Trophoblast cell (in vitro differentiated cells and primary cell): Measurements from ENCODE around the gene STAB2.

ENCODE experiments used
- DNase-seq, 2 donors: peaks; one replicate each; pipeline ENCODE4 v3.0.0-alpha.2; 2016
- H2AFZ ChIP-seq: 2 replicates; pipeline ENCODE4 v1.6.1; 2013; ENCODE audit warnings: low read length, moderate library complexity, mild to moderate bottlenecking; ENCODE audit not compliant: insufficient read depth, poor library complexity
- H2AK5ac ChIP-seq: 2 replicates; pipeline ENCODE4 v1.6.1; 2013; ENCODE audit warnings: mild to moderate bottlenecking, low read length
- H2BK120ac ChIP-seq: 2 replicates; pipeline ENCODE4 v1.6.1; 2013; ENCODE audit warnings: low read length, mild to moderate bottlenecking, moderate library complexity; ENCODE audit not compliant: insufficient read depth, poor library complexity
- H2BK12ac ChIP-seq: 2 replicates; pipeline ENCODE4 v1.6.1; 2013; ENCODE audit warnings: mild to moderate bottlenecking, low read length, moderate library complexity
- H2BK5ac ChIP-seq: 2 replicates; pipeline ENCODE4 v1.6.1; 2013; ENCODE audit warnings: low read length, low read depth, moderate library complexity, mild to moderate bottlenecking; ENCODE audit not compliant: poor library complexity
- H3K14ac ChIP-seq: 2 replicates; pipeline ENCODE4 v1.6.1; 2013; ENCODE audit warnings: mild to moderate bottlenecking, low read length
- H3K18ac ChIP-seq: 2 replicates; pipeline ENCODE4 v1.6.1; 2013; ENCODE audit warnings: mild to moderate bottlenecking, low read length
- H3K23ac ChIP-seq: 2 replicates; pipeline ENCODE4 v1.6.1; 2013; ENCODE audit warnings: low read length
- H3K27ac ChIP-seq: 2 replicates; pipeline ENCODE4 v1.5.1; 2013; ENCODE audit warnings: low read depth, mild to moderate bottlenecking, inconsistent platforms, low read length, moderate library complexity
- H3K27me3 ChIP-seq: 2 replicates; pipeline ENCODE4 v1.6.1; 2013; ENCODE audit warnings: inconsistent platforms, mild to moderate bottlenecking, low read length, moderate library complexity; ENCODE audit not compliant: insufficient read depth
- H3K36me3 ChIP-seq, 2 experiments: 1 replicate in 1 of 2; 2 replicates in 1 of 2; pipeline ENCODE4 v1.6.1; 2013; ENCODE audit warnings: low read length in 2 of 2, mild to moderate bottlenecking in 2 of 2, moderate library complexity in 1 of 2; ENCODE audit not compliant: insufficient read depth in 2 of 2, control insufficient read depth in 1 of 2
- H3K4ac ChIP-seq: 2 replicates; pipeline ENCODE4 v1.6.1; 2013; ENCODE audit warnings: low read depth, mild to moderate bottlenecking, low read length, moderate library complexity
- H3K4me1 ChIP-seq, 2 experiments: 1 replicate in 1 of 2; 2 replicates in 1 of 2; pipeline ENCODE4 v1.6.1; 2013; ENCODE audit warnings: low read length in 2 of 2, mild to moderate bottlenecking in 2 of 2, moderate library complexity in 1 of 2; ENCODE audit not compliant: insufficient read depth in 2 of 2, control insufficient read depth in 1 of 2
- H3K4me2 ChIP-seq: 2 replicates; pipeline ENCODE4 v1.6.1; 2013; ENCODE audit warnings: inconsistent platforms, mild to moderate bottlenecking, low read length, moderate library complexity
- H3K4me3 ChIP-seq: 2 replicates; pipeline ENCODE4 v1.5.1; 2013; ENCODE audit warnings: mild to moderate bottlenecking, low read depth, low read length, inconsistent platforms
- H3K79me1 ChIP-seq: one replicate; pipeline ENCODE4 v1.6.1; 2013; ENCODE audit warnings: low read length
- H3K79me2 ChIP-seq: 2 replicates; pipeline ENCODE4 v1.6.1; 2013; ENCODE audit warnings: low read length, mild to moderate bottlenecking; ENCODE audit not compliant: control insufficient read depth, insufficient read depth, poor library complexity
- H3K9ac ChIP-seq: 2 replicates; pipeline ENCODE4 v1.6.1; 2013; ENCODE audit warnings: mild to moderate bottlenecking, low read length
- H3K9me3 ChIP-seq: 2 replicates; pipeline ENCODE4 v1.6.1; 2013; ENCODE audit warnings: low read depth, mild to moderate bottlenecking, control low read depth, inconsistent platforms, low read length; ENCODE audit not compliant: insufficient read depth
- H4K12ac ChIP-seq: 2 replicates; pipeline ENCODE4 v1.6.1; 2013; ENCODE audit warnings: low read depth, mild to moderate bottlenecking, low read length, moderate library complexity
- H4K8ac ChIP-seq: 2 replicates; pipeline ENCODE4 v1.6.1; 2013; ENCODE audit warnings: low read depth, mild to moderate bottlenecking, low read length, moderate library complexity
- H4K91ac ChIP-seq: one replicate; pipeline ENCODE4 v1.6.1; 2013; ENCODE audit warnings: low read depth, mild to moderate bottlenecking, low read length, moderate library complexity
- WGBS: extraction: QIAGEN DNeasy Blood & Tissue Kit; methylation state at CpG from one replicate; pipeline ENCODE4 v1.1.7; 2013; ENCODE audit warnings: missing lambda C conversion rate; ENCODE audit not compliant: insufficient read length, insufficient coverage; ENCODE audit errors: extremely low coverage; 5-methylcytosine and 5-hydroxymethylcytosine counted together

STAB2 gene

DNA sequence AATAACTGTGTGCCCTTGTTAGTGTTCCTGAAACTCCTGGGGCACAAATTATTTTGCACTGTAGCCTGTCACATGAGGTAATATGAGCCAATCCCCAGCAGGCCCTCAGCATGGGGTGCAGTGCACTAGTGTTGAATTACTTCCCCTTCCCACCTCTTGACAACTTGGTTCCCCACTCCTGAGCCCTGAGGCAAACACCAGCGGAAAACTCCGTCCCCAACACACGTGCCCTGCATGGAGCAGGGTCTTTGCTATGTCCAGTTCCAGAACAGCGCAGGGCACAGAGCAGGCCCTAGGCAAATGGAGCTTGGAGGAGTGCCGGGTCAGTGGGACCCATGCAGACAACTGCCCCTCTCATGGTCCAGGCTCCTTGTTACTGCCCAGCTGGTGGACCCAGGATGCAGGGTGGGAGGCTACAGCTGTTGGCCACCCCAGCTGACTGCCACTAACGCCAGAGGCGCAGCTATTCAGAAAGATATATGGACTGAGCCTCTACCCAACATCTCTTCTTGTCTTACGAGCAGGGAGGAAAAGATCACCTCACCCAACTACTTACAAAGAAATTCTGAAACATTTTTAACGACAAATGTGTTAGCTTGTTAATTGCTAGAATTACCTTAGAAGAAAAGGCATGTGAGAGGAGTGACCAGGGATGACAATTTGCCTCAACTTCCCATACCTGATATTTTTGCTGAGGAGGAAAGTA, 182.3 kb downstream of the STAB2 start:
- Histone ChIP-seq H2BK5ac (no peak overlapping the region), H3K9ac (no peak overlapping the region), H4K12ac (no peak overlapping the region), H2BK120ac (no peak overlapping the region), H4K8ac (no peak overlapping the region), H2AK5ac (no peak overlapping the region), H3K36me3 (peaks cover 3 to 7% of the 10 kb centered on the region in 2 experiments), H3K23ac (no peak overlapping the region), H3K14ac (no peak overlapping the region), H3K79me1 (no peaks in the 10 kb centered on the region), H3K27ac (no peak overlapping the region), H3K4ac (no peak overlapping the region), H3K4me3 (no peak overlapping the region), H3K4me2 (no peak overlapping the region), H4K91ac (no peak overlapping the region), H2BK12ac (no peak overlapping the region), H3K27me3 (no peaks in the 10 kb centered on the region), H3K4me1 (no peaks in the 10 kb centered on the region), H3K18ac (no peak overlapping the region), H3K79me2 (no peaks in the 10 kb centered on the region), H3K9me3 (no peaks in the 10 kb centered on the region), H2AFZ (no peak overlapping the region)
- DNase-seq, result no peak
- WGBS, result no CpG with 5 or more reads among the region's 9 CpGs

DNA sequence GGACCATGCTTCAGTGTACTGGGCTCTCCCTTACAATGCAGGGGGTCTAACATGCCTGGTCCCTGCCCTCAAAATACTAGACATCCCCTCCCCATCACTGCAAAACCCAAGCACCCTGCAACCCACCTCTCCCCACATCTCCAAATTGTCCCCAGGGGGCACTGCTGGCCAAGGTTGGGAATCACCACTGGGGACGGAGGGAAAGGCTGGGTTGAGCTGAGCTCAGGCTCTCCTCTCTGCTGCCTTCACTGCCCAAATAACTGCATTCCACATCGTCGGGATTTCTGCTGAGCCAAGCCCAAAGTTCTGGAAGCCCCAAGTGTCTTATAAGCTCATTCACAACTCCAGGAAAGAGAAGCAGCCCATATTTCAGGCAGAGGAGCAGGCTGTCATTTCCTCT, 184.4 kb downstream of the STAB2 start:
- Histone ChIP-seq H2BK12ac (no peak overlapping the region), H3K4ac (no peak overlapping the region), H2AFZ (no peak overlapping the region), H3K4me2 (no peak overlapping the region), H3K79me2 (no peaks in the 10 kb centered on the region), H4K12ac (no peak overlapping the region), H3K18ac (no peak overlapping the region), H2BK5ac (no peak overlapping the region), H2AK5ac (no peak overlapping the region), H3K14ac (no peak overlapping the region), H3K36me3 (peaks cover 2% of the 10 kb centered on the region in 2 experiments), H3K4me1 (no peaks in the 10 kb centered on the region), H3K9me3 (no peaks in the 10 kb centered on the region), H4K8ac (no peak overlapping the region), H4K91ac (no peak overlapping the region), H3K23ac (no peak overlapping the region), H2BK120ac (no peak overlapping the region), H3K4me3 (no peak overlapping the region), H3K9ac (no peak overlapping the region), H3K79me1 (no peaks in the 10 kb centered on the region), H3K27me3 (no peaks in the 10 kb centered on the region), H3K27ac (no peak overlapping the region)
- peak; percentile 29 to 69 for DNase-seq
- WGBS, result no CpG with 5 or more reads among the region's 3 CpGs

GRCh38 chr12:103772367-103773108, 185.5 kb downstream of the STAB2 start:
- Histone ChIP-seq H2BK5ac (no peak overlapping the region), H3K9ac (peak overlapping the region; percentile 36), H4K12ac (no peak overlapping the region), H3K4me1 (no peaks in the 10 kb centered on the region), H3K4ac (no peak overlapping the region), H4K8ac (no peak overlapping the region), H2AK5ac (no peak overlapping the region), H3K18ac (no peak overlapping the region), H2BK120ac (no peak overlapping the region), H3K23ac (no peak overlapping the region), H3K27me3 (no peaks in the 10 kb centered on the region), H3K36me3 (peaks cover 6 to 10% of the 10 kb centered on the region in 2 experiments), H3K27ac (no peak overlapping the region), H3K79me1 (no peaks in the 10 kb centered on the region), H3K14ac (no peak overlapping the region), H3K9me3 (no peaks in the 10 kb centered on the region), H3K4me3 (no peak overlapping the region), H2BK12ac (no peak overlapping the region), H4K91ac (no peak overlapping the region), H3K79me2 (no peaks in the 10 kb centered on the region), H3K4me2 (no peak overlapping the region), H2AFZ (no peak overlapping the region)
- no peak for DNase-seq
- no CpG with 5 or more reads among the region's 7 CpGs for WGBS

DNA sequence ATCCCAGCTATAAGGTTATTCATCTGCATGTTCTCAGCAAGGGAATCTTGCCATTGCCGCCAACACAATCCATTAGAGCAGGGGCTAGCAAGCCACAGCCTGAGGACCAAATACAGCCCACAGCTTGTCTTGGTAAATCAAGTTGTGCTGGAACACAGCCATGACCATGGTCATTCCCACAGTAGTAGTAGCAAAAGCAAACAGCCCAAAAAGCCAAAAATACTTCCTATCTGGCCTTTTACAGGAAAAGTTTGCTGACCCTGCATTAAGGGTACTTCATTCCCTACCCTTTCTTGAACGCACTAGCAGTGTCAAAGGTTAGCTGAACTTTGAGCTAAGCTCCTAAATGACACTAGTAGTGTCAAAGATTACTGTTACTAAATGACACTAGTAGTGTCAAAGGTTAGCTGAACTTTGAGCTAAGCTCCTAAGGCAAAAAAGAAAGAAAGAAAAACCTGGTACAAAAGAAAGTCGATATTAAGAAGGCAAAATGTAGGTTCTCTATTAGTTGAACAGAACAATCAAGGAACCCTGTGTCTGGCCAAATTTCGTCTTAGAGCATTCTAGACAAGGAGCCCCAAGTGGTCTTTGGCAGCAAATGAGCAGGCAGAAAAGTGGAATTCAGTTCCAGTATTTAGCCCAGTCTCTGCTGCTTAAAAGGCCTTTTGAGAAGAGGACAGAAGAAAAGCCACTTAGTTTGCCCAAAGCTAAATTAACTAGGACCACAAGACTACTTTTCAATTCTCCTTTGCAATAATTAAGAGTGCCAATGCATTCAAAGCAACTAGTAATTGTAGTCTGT, 186.2 kb downstream of the STAB2 start:
- Histone ChIP-seq H3K23ac (no peak overlapping the region), H2BK120ac (no peak overlapping the region), H3K27me3 (no peaks in the 10 kb centered on the region), H2AK5ac (no peak overlapping the region), H3K79me2 (no peaks in the 10 kb centered on the region), H3K9ac (no peak overlapping the region), H4K8ac (no peak overlapping the region), H4K91ac (no peak overlapping the region), H2BK12ac (no peak overlapping the region), H3K9me3 (no peaks in the 10 kb centered on the region), H3K4ac (no peak overlapping the region), H2BK5ac (no peak overlapping the region), H3K27ac (no peak overlapping the region), H3K4me2 (no peak overlapping the region), H3K4me3 (no peak overlapping the region), H3K14ac (no peak overlapping the region), H3K79me1 (no peaks in the 10 kb centered on the region), H3K36me3 (peaks cover 9 to 12% of the 10 kb centered on the region in 2 experiments), H4K12ac (no peak overlapping the region), H3K18ac (no peak overlapping the region), H2AFZ (no peak overlapping the region), H3K4me1 (no peaks in the 10 kb centered on the region)
- no peak for DNase-seq
- no CpG with 5 or more reads among the region's 4 CpGs for WGBS
